ENCODE results near the gene FGF12.

FGF12 gene

DNA sequence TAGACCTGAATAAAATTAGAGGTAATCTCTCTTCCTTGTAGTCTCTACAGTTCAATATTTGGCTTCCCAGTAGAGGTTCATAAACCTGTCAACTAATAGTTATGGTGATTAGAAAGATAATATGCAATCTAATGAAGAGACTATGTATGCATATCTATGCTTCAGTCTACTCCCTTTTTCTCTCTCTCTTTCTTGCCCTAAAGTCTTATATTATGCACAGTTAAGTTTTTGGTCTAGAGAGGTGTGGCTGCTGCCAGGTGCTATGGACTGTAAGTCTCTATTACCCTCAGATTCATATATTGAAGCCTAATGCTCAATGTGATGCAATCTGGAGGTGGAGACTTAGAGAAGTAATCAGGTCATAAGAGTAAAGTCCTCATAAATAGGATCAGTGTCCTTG, 413.7 kb downstream of the FGF12 start:
- Histone ChIP-seq H2BK120ac (ENCODE audit: low read depth, low read length) (no peak overlapping the region), H2BK5ac (ENCODE audit: low read length) (no peak overlapping the region)

GRCh38 chr3:192307631-192308030, 419.7 kb downstream of the FGF12 start:
- H3K27me3 ChIP-seq (ENCODE audit: control insufficient read depth in 3 of 3, insufficient read depth in 3 of 3, low read depth in 1 of 3, low read length in 3 of 3): no peaks in the 10 kb centered on the region
- H3K18ac ChIP-seq (ENCODE audit: low read length): no peak overlapping the region
- H2AFZ ChIP-seq (ENCODE audit: low read length): no peak overlapping the region
- no peaks in the 10 kb centered on the region for H3K9me3 ChIP-seq (replicated peaks in 1 of 2; ENCODE audit: control insufficient read depth in 2 of 2, insufficient read depth in 1 of 2, low read depth in 1 of 2, low read length in 2 of 2)
- no peak overlapping the region for H4K8ac ChIP-seq (ENCODE audit: low read depth, low read length)
- no peak overlapping the region for H3K9ac ChIP-seq (ENCODE audit: low read depth, low read length, poor library complexity)
- H3K4me2 ChIP-seq (ENCODE audit: insufficient read depth, low read length, poor library complexity, severe bottlenecking): no peak overlapping the region
- H3K4ac ChIP-seq (ENCODE audit: low read length): no peak overlapping the region
- H3K4me3 ChIP-seq (ENCODE audit: low read length in 2 of 2): no peak overlapping the region
- no peaks in the 10 kb centered on the region for H3K79me1 ChIP-seq (ENCODE audit: low read depth, low read length)
- H3K36me3 ChIP-seq (replicated peaks in 1 of 2; ENCODE audit: control insufficient read depth in 2 of 2, insufficient read depth in 2 of 2, low read length in 2 of 2): no peaks in the 10 kb centered on the region
- no peak overlapping the region for H3K14ac ChIP-seq (ENCODE audit: low read length)
- no peak for DNase-seq (ENCODE audit: low spot score)
- H3K4me1 ChIP-seq (ENCODE audit: control insufficient read depth in 2 of 2, insufficient read depth in 1 of 2, low read depth in 1 of 2, low read length in 2 of 2): no peaks in the 10 kb centered on the region
- H2BK120ac ChIP-seq (ENCODE audit: low read depth, low read length): no peak overlapping the region
- no peak overlapping the region for H3K23ac ChIP-seq (ENCODE audit: low read depth, low read length, poor library complexity)
- H4K91ac ChIP-seq (ENCODE audit: low read depth, low read length, poor library complexity): no peak overlapping the region
- no peak overlapping the region for H2BK12ac ChIP-seq (ENCODE audit: low read length)
- no peak overlapping the region for H3K27ac ChIP-seq (replicated peaks; ENCODE audit: low read length)
- no peak overlapping the region for H2BK15ac ChIP-seq (ENCODE audit: low read length)
- H2BK5ac ChIP-seq (ENCODE audit: low read length): no peak overlapping the region
- H2AK5ac ChIP-seq (ENCODE audit: low read depth, low read length): no peak overlapping the region
- WGBS, 2 donors (ENCODE audit: extremely low coverage in 2 of 2, insufficient read length in 2 of 2, insufficient replicate concordance in 1 of 2): no CpG with 5 or more reads among the region's 3 CpGs

More for the DNA sequence above, 413.7 kb downstream of the FGF12 start:
- Histone ChIP-seq H3K79me1 (ENCODE audit: low read depth, low read length) (no peaks in the 10 kb centered on the region), H3K9me3 (replicated peaks in 1 of 2; ENCODE audit: control insufficient read depth in 2 of 2, insufficient read depth in 1 of 2, low read depth in 1 of 2, low read length in 2 of 2) (no peaks in the 10 kb centered on the region), H3K4ac (ENCODE audit: low read length) (no peak overlapping the region), H4K91ac (ENCODE audit: low read depth, low read length, poor library complexity) (no peak overlapping the region), H2AFZ (ENCODE audit: low read length) (no peak overlapping the region), H2BK12ac (ENCODE audit: low read length) (no peak overlapping the region), H2AK5ac (ENCODE audit: low read depth, low read length) (no peak overlapping the region), H3K4me3 (ENCODE audit: low read length in 2 of 2) (no peak overlapping the region), H3K4me1 (ENCODE audit: control insufficient read depth in 2 of 2, insufficient read depth in 1 of 2, low read depth in 1 of 2, low read length in 2 of 2) (no peaks in the 10 kb centered on the region), H3K14ac (ENCODE audit: low read length) (no peak overlapping the region), H3K27me3 (ENCODE audit: control insufficient read depth in 3 of 3, insufficient read depth in 3 of 3, low read depth in 1 of 3, low read length in 3 of 3) (no peaks in the 10 kb centered on the region), H3K9ac (ENCODE audit: low read depth, low read length, poor library complexity) (no peak overlapping the region), H4K8ac (ENCODE audit: low read depth, low read length) (no peak overlapping the region), H2BK15ac (ENCODE audit: low read length) (no peak overlapping the region), H3K18ac (ENCODE audit: low read length) (no peak overlapping the region), H3K4me2 (ENCODE audit: insufficient read depth, low read length, poor library complexity, severe bottlenecking) (no peak overlapping the region), H3K36me3 (replicated peaks in 1 of 2; ENCODE audit: control insufficient read depth in 2 of 2, insufficient read depth in 2 of 2, low read length in 2 of 2) (no peaks in the 10 kb centered on the region), H3K27ac (replicated peaks; ENCODE audit: low read length) (no peak overlapping the region), H3K23ac (ENCODE audit: low read depth, low read length, poor library complexity) (no peak overlapping the region)
- DNase-seq (ENCODE audit: low spot score): no peak

DNA sequence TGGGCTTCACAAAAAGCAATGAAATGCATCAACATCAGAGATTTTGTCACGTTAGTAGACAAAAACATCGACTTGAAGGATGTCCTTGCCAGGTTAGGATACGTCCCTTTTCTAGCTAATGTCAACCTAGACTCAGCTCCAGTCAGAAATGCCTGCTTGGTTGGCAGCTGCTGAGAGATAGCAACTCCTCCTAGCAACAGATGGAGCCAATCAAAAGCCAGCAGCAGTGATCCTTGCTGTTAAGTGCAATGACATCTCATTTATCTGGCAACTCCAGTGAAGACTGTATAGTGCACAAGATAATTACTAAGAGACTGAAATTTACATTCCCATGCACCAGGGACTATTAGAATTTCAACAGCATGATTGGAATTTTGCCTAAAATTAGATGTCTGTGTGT, 424.1 kb downstream of the FGF12 start:
- WGBS, 2 donors (ENCODE audit: extremely low coverage in 2 of 2, insufficient read length in 2 of 2, insufficient replicate concordance in 1 of 2): no CpG with 5 or more reads among the region's 3 CpGs
- Histone ChIP-seq H2AFZ (ENCODE audit: low read length) (no peak overlapping the region), H4K91ac (ENCODE audit: low read depth, low read length, poor library complexity) (no peak overlapping the region), H3K27ac (replicated peaks; ENCODE audit: low read length) (no peak overlapping the region), H3K27me3 (ENCODE audit: control insufficient read depth in 3 of 3, insufficient read depth in 3 of 3, low read depth in 1 of 3, low read length in 3 of 3) (no peaks in the 10 kb centered on the region), H3K79me1 (ENCODE audit: low read depth, low read length) (no peaks in the 10 kb centered on the region), H2BK15ac (ENCODE audit: low read length) (no peak overlapping the region), H2BK12ac (ENCODE audit: low read length) (no peak overlapping the region), H3K14ac (ENCODE audit: low read length) (no peak overlapping the region), H2AK5ac (ENCODE audit: low read depth, low read length) (no peak overlapping the region), H3K18ac (ENCODE audit: low read length) (no peak overlapping the region), H3K9me3 (replicated peaks in 1 of 2; ENCODE audit: control insufficient read depth in 2 of 2, insufficient read depth in 1 of 2, low read depth in 1 of 2, low read length in 2 of 2) (no peaks in the 10 kb centered on the region), H3K23ac (ENCODE audit: low read depth, low read length, poor library complexity) (no peak overlapping the region), H3K4me2 (ENCODE audit: insufficient read depth, low read length, poor library complexity, severe bottlenecking) (no peak overlapping the region), H3K4me1 (ENCODE audit: control insufficient read depth in 2 of 2, insufficient read depth in 1 of 2, low read depth in 1 of 2, low read length in 2 of 2) (no peaks in the 10 kb centered on the region), H2BK120ac (ENCODE audit: low read depth, low read length) (no peak overlapping the region), H2BK5ac (ENCODE audit: low read length) (no peak overlapping the region), H3K9ac (ENCODE audit: low read depth, low read length, poor library complexity) (no peak overlapping the region), H3K4ac (ENCODE audit: low read length) (no peak overlapping the region), H3K4me3 (ENCODE audit: low read length in 2 of 2) (no peak overlapping the region), H4K8ac (ENCODE audit: low read depth, low read length) (no peak overlapping the region), H3K36me3 (replicated peaks in 1 of 2; ENCODE audit: control insufficient read depth in 2 of 2, insufficient read depth in 2 of 2, low read length in 2 of 2) (no peaks in the 10 kb centered on the region)
- peak; percentile 4 for DNase-seq (ENCODE audit: low spot score)

DNA sequence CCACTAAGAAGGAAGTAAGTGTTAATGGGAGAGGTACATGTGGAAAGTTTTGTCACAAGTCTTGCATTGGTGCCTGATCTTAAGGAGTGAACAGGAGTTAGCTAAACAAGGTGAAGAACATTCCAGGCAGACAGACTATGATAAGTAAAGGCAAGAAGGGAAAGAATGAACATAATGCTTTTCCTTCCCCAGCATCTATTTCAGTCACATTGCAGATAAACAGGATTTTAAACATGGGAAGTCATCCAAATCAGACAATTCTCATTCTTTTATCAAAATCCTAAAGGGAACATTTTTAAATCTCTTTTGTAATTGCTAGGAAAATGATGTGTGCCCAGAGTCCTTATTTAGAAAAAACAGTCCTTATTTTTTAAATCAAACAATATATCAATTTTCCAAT, 424.6 kb downstream of the FGF12 start:
- Histone ChIP-seq H3K36me3 (replicated peaks in 1 of 2; ENCODE audit: control insufficient read depth in 2 of 2, insufficient read depth in 2 of 2, low read length in 2 of 2) (no peaks in the 10 kb centered on the region), H2AK5ac (ENCODE audit: low read depth, low read length) (no peak overlapping the region), H3K18ac (ENCODE audit: low read length) (no peak overlapping the region), H2BK12ac (ENCODE audit: low read length) (no peak overlapping the region), H3K4me2 (ENCODE audit: insufficient read depth, low read length, poor library complexity, severe bottlenecking) (no peak overlapping the region), H2BK15ac (ENCODE audit: low read length) (no peak overlapping the region), H3K23ac (ENCODE audit: low read depth, low read length, poor library complexity) (no peak overlapping the region), H2AFZ (ENCODE audit: low read length) (no peak overlapping the region), H3K4me1 (ENCODE audit: control insufficient read depth in 2 of 2, insufficient read depth in 1 of 2, low read depth in 1 of 2, low read length in 2 of 2) (no peaks in the 10 kb centered on the region), H3K27me3 (ENCODE audit: control insufficient read depth in 3 of 3, insufficient read depth in 3 of 3, low read depth in 1 of 3, low read length in 3 of 3) (no peaks in the 10 kb centered on the region), H2BK120ac (ENCODE audit: low read depth, low read length) (no peak overlapping the region), H3K4me3 (ENCODE audit: low read length in 2 of 2) (no peak overlapping the region), H4K8ac (ENCODE audit: low read depth, low read length) (no peak overlapping the region), H3K9me3 (replicated peaks in 1 of 2; ENCODE audit: control insufficient read depth in 2 of 2, insufficient read depth in 1 of 2, low read depth in 1 of 2, low read length in 2 of 2) (no peaks in the 10 kb centered on the region), H3K27ac (replicated peaks; ENCODE audit: low read length) (no peak overlapping the region), H3K4ac (ENCODE audit: low read length) (no peak overlapping the region), H4K91ac (ENCODE audit: low read depth, low read length, poor library complexity) (no peak overlapping the region), H2BK5ac (ENCODE audit: low read length) (no peak overlapping the region), H3K14ac (ENCODE audit: low read length) (no peak overlapping the region), H3K9ac (ENCODE audit: low read depth, low read length, poor library complexity) (no peak overlapping the region), H3K79me1 (ENCODE audit: low read depth, low read length) (no peaks in the 10 kb centered on the region)
- DNase-seq (ENCODE audit: low spot score): no peak
